Hepatocyte (in vitro differentiated cells): ENCODE measurements around the gene ZBTB26. TPM values are rescaled to one million over a fixed set of nuclear protein-coding genes. Genes with fewer than 3 reads are reported as not detected.

ENCODE experiments used
- DNase-seq: peaks from one replicate; pipeline ENCODE4 v3.0.0-alpha.2; 2016; ENCODE audit warnings: low spot score
- H2AFZ ChIP-seq: fragments of 200-600 bp; sonication (generic); 2 replicates; pipeline ENCODE4 v1.6.0; 2016; ENCODE audit warnings: antibody characterized with exemption, mild to moderate bottlenecking
- H3K27ac ChIP-seq: fragments of 200-600 bp; sonication (generic); 2 replicates; pipeline ENCODE4 v1.5.1; 2016; ENCODE audit warnings: mild to moderate bottlenecking
- H3K27me3 ChIP-seq: fragments of 200-600 bp; sonication (generic); 2 replicates; pipeline ENCODE4 v1.6.1; 2016
- H3K36me3 ChIP-seq: fragments of 200-600 bp; sonication (generic); replicated peaks from 2 replicates; pipeline ENCODE4 v1.5.1; 2016; ENCODE audit warnings: low read depth; ENCODE audit not compliant: insufficient read depth
- H3K4me1 ChIP-seq: fragments of 200-600 bp; sonication (generic); 2 replicates; pipeline ENCODE4 v1.5.1; 2016; ENCODE audit warnings: mild to moderate bottlenecking, moderate library complexity; ENCODE audit not compliant: insufficient read depth
- H3K4me2 ChIP-seq: fragments of 200-600 bp; sonication (generic); 2 replicates; pipeline ENCODE4 v1.6.0; 2016
- H3K4me3 ChIP-seq: fragments of 200-600 bp; sonication (generic); 2 replicates; pipeline ENCODE4 v1.5.1; 2016; ENCODE audit warnings: mild to moderate bottlenecking
- H3K79me2 ChIP-seq: fragments of 200-600 bp; sonication (generic); 2 replicates; pipeline ENCODE4 v1.6.0; 2017; ENCODE audit warnings: mild to moderate bottlenecking
- H3K9me2 ChIP-seq: fragments of 200-600 bp; sonication (generic); replicated peaks from 2 replicates; pipeline ENCODE4 v1.6.0; 2017; ENCODE audit warnings: mild to moderate bottlenecking; ENCODE audit not compliant: insufficient read depth
- H3K9me3 ChIP-seq: fragments of 200-600 bp; sonication (generic); 2 replicates; pipeline ENCODE4 v1.5.1; 2016; ENCODE audit warnings: low read depth, mild to moderate bottlenecking
- H4K20me1 ChIP-seq: fragments of 200-600 bp; sonication (generic); 2 replicates; pipeline ENCODE4 v1.6.0; 2016; ENCODE audit warnings: mild to moderate bottlenecking; ENCODE audit not compliant: insufficient read depth, poor library complexity, severe bottlenecking
- EZH2 ChIP-seq: fragments of 200-600 bp; sonication (generic); IDR thresholded peaks from 2 replicates; pipeline ENCODE4 v1.6.1; 2016; ENCODE audit warnings: antibody characterized with exemption, mild to moderate bottlenecking, borderline replicate concordance
- EZH2phosphoT487 ChIP-seq: fragments of 200-600 bp; sonication (generic); IDR thresholded peaks from one replicate; pipeline ENCODE4 v1.6.1; 2018; ENCODE audit warnings: antibody characterized with exemption, mild to moderate bottlenecking, low read depth, moderate library complexity; ENCODE audit not compliant: unreplicated experiment, severe bottlenecking
- WGBS: methylation state at CpG from one replicate; pipeline ENCODE4 v1.1.6; 2016; ENCODE audit warnings: low lambda C conversion rate; ENCODE audit errors: missing lambda C conversion rate; 5-methylcytosine and 5-hydroxymethylcytosine counted together
- polyA plus RNA-seq: library from polyadenylated mRNA; unstranded; fragments of >200 nt; fragmentation: Nextera tagmentation; extraction: Ambion mirVana; gene quantifications from 2 replicates; pipeline ENCODE4 v1.2.1, GENCODE V29; 2016
- total RNA-seq: library from RNA; depleted of rRNA; stranded (reverse); fragments of >200 nt; gene quantifications from 2 replicates; pipeline ENCODE4 v1.2.3, GENCODE V29; 2014
- TF ChIP-seq, protein P1 (sequence below): fragments of 200-600 bp; sonication (generic); IDR thresholded peaks from 2 replicates; pipeline ENCODE4 v1.5.1; 2016; ENCODE audit warnings: antibody characterized with exemption, mild to moderate bottlenecking; ENCODE audit not compliant: poor library complexity

Gene ZBTB26
- total and polyA plus RNA-seq, 2 experiments from 2014 or later = 2.9 to 7.7 TPM

DNA sequence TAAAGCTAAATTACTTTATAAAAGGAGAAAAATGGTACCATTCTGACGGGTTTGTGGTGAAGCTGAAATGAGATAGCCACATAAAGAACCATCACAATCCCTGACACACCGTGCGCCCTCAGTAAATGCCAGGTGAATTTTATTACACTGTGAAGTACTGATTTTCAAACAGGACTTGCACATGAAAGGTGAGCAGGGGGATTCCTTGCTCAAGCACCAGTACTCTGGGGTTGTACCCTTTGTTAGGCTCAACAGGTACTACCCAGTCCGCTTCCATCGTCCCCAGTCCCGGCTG lies 9.1 kb upstream of the ZBTB26 start:
- H3K9me3 ChIP-seq = no peaks in the 10 kb centered on the region
- H3K4me1 ChIP-seq = peaks cover 12% of the 10 kb centered on the region
- H3K79me2 ChIP-seq = peaks cover 78% of the 10 kb centered on the region
- no peak for DNase-seq
- H3K4me2 ChIP-seq = peak overlapping the region; percentile 78
- 24% methylated on average over 6 of the region's 6 CpGs for WGBS
- peaks cover 40% of the 10 kb centered on the region for H4K20me1 ChIP-seq
- TF ChIP-seq, protein P1, sequence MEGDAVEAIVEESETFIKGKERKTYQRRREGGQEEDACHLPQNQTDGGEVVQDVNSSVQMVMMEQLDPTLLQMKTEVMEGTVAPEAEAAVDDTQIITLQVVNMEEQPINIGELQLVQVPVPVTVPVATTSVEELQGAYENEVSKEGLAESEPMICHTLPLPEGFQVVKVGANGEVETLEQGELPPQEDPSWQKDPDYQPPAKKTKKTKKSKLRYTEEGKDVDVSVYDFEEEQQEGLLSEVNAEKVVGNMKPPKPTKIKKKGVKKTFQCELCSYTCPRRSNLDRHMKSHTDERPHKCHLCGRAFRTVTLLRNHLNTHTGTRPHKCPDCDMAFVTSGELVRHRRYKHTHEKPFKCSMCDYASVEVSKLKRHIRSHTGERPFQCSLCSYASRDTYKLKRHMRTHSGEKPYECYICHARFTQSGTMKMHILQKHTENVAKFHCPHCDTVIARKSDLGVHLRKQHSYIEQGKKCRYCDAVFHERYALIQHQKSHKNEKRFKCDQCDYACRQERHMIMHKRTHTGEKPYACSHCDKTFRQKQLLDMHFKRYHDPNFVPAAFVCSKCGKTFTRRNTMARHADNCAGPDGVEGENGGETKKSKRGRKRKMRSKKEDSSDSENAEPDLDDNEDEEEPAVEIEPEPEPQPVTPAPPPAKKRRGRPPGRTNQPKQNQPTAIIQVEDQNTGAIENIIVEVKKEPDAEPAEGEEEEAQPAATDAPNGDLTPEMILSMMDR = no peak
- TF ChIP-seq EZH2 = no peak
- TF ChIP-seq EZH2phosphoT487 = no peak
- no peaks in the 10 kb centered on the region for H3K36me3 ChIP-seq
- H3K27ac ChIP-seq = peak overlapping the region; percentile 69
- H3K4me3 ChIP-seq = peak overlapping the region; percentile 17
- peak overlapping the region; percentile 67 for H2AFZ ChIP-seq
- H3K9me2 ChIP-seq = no peaks in the 10 kb centered on the region
- no peaks in the 10 kb centered on the region for H3K27me3 ChIP-seq

DNA sequence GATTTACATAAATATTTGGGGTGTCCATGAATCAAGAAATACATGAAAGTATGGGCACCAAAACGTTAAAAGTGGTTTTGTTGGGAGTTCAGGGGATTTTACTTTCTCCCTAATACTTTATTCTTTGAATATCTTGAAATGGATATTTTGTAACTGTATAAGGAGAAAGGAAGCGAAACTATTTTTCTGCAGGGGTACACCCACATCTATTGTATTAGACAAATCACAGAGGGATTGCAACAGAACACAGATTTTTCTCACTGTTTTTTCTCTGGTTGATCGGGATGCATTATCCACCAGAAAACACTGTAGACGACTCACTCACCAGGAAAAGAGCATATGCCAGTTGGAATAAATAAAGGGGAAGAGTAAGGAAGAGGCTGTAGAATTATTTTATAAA lies 8.3 kb upstream of the ZBTB26 start:
- 94% methylated on average over 4 of the region's 4 CpGs for WGBS
- H3K79me2 ChIP-seq = peaks cover 78% of the 10 kb centered on the region
- H3K27ac ChIP-seq = peak overlapping the region; percentile 69

GRCh38 chr9:122936883-122937282 lies 5.6 kb upstream of the ZBTB26 start:
- Histone ChIP-seq H3K9me3 (no peaks in the 10 kb centered on the region), H2AFZ (no peak overlapping the region), H3K79me2 (peaks cover 78% of the 10 kb centered on the region), H3K27ac (peak overlapping the region; percentile 48), H4K20me1 (peaks cover 11% of the 10 kb centered on the region), H3K36me3 (no peaks in the 10 kb centered on the region), H3K27me3 (no peaks in the 10 kb centered on the region), H3K4me3 (no peak overlapping the region), H3K9me2 (no peaks in the 10 kb centered on the region), H3K4me1 (peaks cover 14% of the 10 kb centered on the region), H3K4me2 (no peak overlapping the region)
- DNase-seq = no peak
- 57% methylated on average over 1 of the region's 1 CpG for WGBS
- TF ChIP-seq, protein P1 = no peak
- TF ChIP-seq EZH2 (no peak), EZH2phosphoT487 (no peak)

More for the DNA sequence above, 8.3 kb upstream of the ZBTB26 start:
- Histone ChIP-seq H2AFZ (no peak overlapping the region), H3K4me1 (peaks cover 12% of the 10 kb centered on the region), H3K27me3 (no peaks in the 10 kb centered on the region), H3K36me3 (no peaks in the 10 kb centered on the region), H3K9me2 (no peaks in the 10 kb centered on the region), H4K20me1 (peaks cover 35% of the 10 kb centered on the region), H3K9me3 (no peaks in the 10 kb centered on the region), H3K4me3 (no peak overlapping the region), H3K4me2 (peak overlapping the region; percentile 78)
- no peak for DNase-seq
- TF ChIP-seq, protein P1 = no peak
- TF ChIP-seq EZH2phosphoT487 (no peak), EZH2 (no peak)

- Histone ChIP-seq H3K36me3 (no peaks in the 10 kb centered on the region), H3K9me3 (no peaks in the 10 kb centered on the region), H4K20me1 (peaks cover 7% of the 10 kb centered on the region), H3K4me3 (no peak overlapping the region), H3K4me1 (peaks cover 11% of the 10 kb centered on the region), H3K27me3 (no peaks in the 10 kb centered on the region), H3K79me2 (peaks cover 74% of the 10 kb centered on the region), H3K9me2 (no peaks in the 10 kb centered on the region), H3K27ac (peak overlapping the region; percentile 48), H3K4me2 (no peak overlapping the region), H2AFZ (no peak overlapping the region)
- 81% methylated on average over 5 of the region's 5 CpGs for WGBS
- DNase-seq = peak; percentile 23
- TF ChIP-seq, protein P1 = no peak
- TF ChIP-seq EZH2phosphoT487 = no peak
- no peak for TF ChIP-seq EZH2
These were observed 5.2 kb upstream of the ZBTB26 start for GRCh38 chr9:122936464-122936863.
